ENCODE data around the gene ANKMY1. TPM values are rescaled to one million over a fixed set of nuclear protein-coding genes. Genes with fewer than 3 reads are reported as not detected.

The ANKMY1 gene
- polyA plus RNA-seq, 1 experiment, result 6.8 TPM

- ChIA-PET CTCF (interaction anchor here (0.6 to 1.5 kb wide), 5 partner anchors 9 to 230 kb away, joined by 3 to 4 read pairs (median 3); no protein-coding TSS in a partner anchor), POLR2A (no interaction called here)
- DNase-seq (ENCODE audit: low read depth), result no peak
- TF ChIP-seq CTCF (IDR thresholded peaks at IDR 0.05; ENCODE audit: insufficient read depth, low read depth, low read length), result no peak
- Histone ChIP-seq H3K36me3 (ENCODE audit: control insufficient read depth, insufficient read depth, low read length) (peaks cover 2% of the 10 kb centered on the region), H3K4me3 (ENCODE audit: low read depth, low read length) (no peak overlapping the region), H3K27me3 (ENCODE audit: control insufficient read depth, insufficient read depth, low read length) (no peaks in the 10 kb centered on the region)
Measured at GRCh38 chr2:240451108-240451611, 106.6 kb downstream of the ANKMY1 start.

- no peak for DNase-seq (ENCODE audit: low read depth)
- CTCF ChIA-PET, result interaction anchor here (0.6 to 1.5 kb wide), 4 partner anchors 8 to 229 kb away, joined by 3 to 4 read pairs (median 3); no protein-coding TSS in a partner anchor
- POLR2A ChIA-PET, result no interaction called here
Measured at GRCh38 chr2:240450532-240451107, 107.2 kb downstream of the ANKMY1 start.

GRCh38 chr2:240449764-240450531, 107.8 kb downstream of the ANKMY1 start:
- H3K4me3 ChIP-seq (ENCODE audit: low read depth, low read length), result no peak overlapping the region
- POLR2A ChIA-PET, result no interaction called here
- no peaks in the 10 kb centered on the region for H3K27me3 ChIP-seq (ENCODE audit: control insufficient read depth, insufficient read depth, low read length)
- CTCF ChIA-PET, result interaction anchor here (0.8 to 1.5 kb wide), 2 partner anchors 8 to 229 kb away, joined by 3 to 4 read pairs; no protein-coding TSS in a partner anchor
- H3K36me3 ChIP-seq (ENCODE audit: control insufficient read depth, insufficient read depth, low read length), result peaks cover 4% of the 10 kb centered on the region
- no peak for TF ChIP-seq CTCF (IDR thresholded peaks at IDR 0.05; ENCODE audit: insufficient read depth, low read depth, low read length)
- no peak for DNase-seq (ENCODE audit: low read depth)

More at GRCh38 chr2:240450532-240451107, 107.2 kb downstream of the ANKMY1 start:
- H3K27me3 ChIP-seq (ENCODE audit: control insufficient read depth, insufficient read depth, low read length), result no peaks in the 10 kb centered on the region
- H3K4me3 ChIP-seq (ENCODE audit: low read depth, low read length), result no peak overlapping the region
- peaks cover 4% of the 10 kb centered on the region for H3K36me3 ChIP-seq (ENCODE audit: control insufficient read depth, insufficient read depth, low read length)
- no peak for TF ChIP-seq CTCF (IDR thresholded peaks at IDR 0.05; ENCODE audit: insufficient read depth, low read depth, low read length)

GRCh38 chr2:240448387-240449274, 109.2 kb downstream of the ANKMY1 start:
- POLR2A ChIA-PET, result no interaction called here
- no peak for DNase-seq (ENCODE audit: low read depth)
- Histone ChIP-seq H3K36me3 (ENCODE audit: control insufficient read depth, insufficient read depth, low read length) (peaks cover 8% of the 10 kb centered on the region), H3K4me3 (ENCODE audit: low read depth, low read length) (no peak overlapping the region), H3K27me3 (ENCODE audit: control insufficient read depth, insufficient read depth, low read length) (no peaks in the 10 kb centered on the region)
- CTCF ChIA-PET, result no interaction called here
- TF ChIP-seq CTCF (IDR thresholded peaks at IDR 0.05; ENCODE audit: insufficient read depth, low read depth, low read length), result no peak

All from BJ (cell line).